SK-N-SH (cell line): ENCODE results near the gene SYNC. TPM values are rescaled to one million over a fixed set of nuclear protein-coding genes. Genes with fewer than 3 reads are reported as not detected.
"Not testable (repeated sequence)": the region's sequence is repeated elsewhere in the genome, so short reads cannot be mapped to it uniquely, and the experiment has no call there.

Experiments
- CTCF ChIA-PET: fragments of 300-600, 350-600 bp; formaldehyde crosslinking; extraction: SDS; loops from one replicate; lab custom pipeline; 2021; lab: Yijun Ruan, JAX
- POLR2A ChIA-PET: fragments of 350-600 bp; sonication (Branson Sonifier 250); formaldehyde crosslinking; extraction: SDS; loops from one replicate; lab custom pipeline; 2020; ENCODE audit warnings: antibody characterized with exemption, inconsistent platforms; lab: Yijun Ruan, JAX
- DNase-seq: peaks from one replicate; pipeline ENCODE4 v3.0.0; 2012
- H2AFZ ChIP-seq: fragments of 200-600 bp; sonication (generic); 2 replicates; pipeline ENCODE4 v1.8.1; 2016; ENCODE audit warnings: antibody characterized with exemption, mild to moderate bottlenecking, low read depth
- H3F3A ChIP-seq: fragments of 200-600 bp; sonication (generic); replicated peaks from 2 replicates; pipeline ENCODE3; 2016; ENCODE audit warnings: antibody characterized with exemption, mild to moderate bottlenecking; ENCODE audit not compliant: insufficient read depth
- H3K27ac ChIP-seq, 2 experiments: fragments of 200-500 bp in 1 of 2; fragments of 200-600 bp in 1 of 2; sonication (Bioruptor generic) in 1 of 2; sonication (generic), shearing (Covaris generic) in 1 of 2; 2 replicates each; pipeline versions ENCODE4 v1.5.1 to v1.6.1; 2014 to 2016; ENCODE audit warnings: low read depth in 2 of 2, inconsistent platforms in 1 of 2, low read length in 1 of 2, mild to moderate bottlenecking in 1 of 2, mixed read lengths in 1 of 2
- H3K27me3 ChIP-seq: fragments of 200-600 bp; sonication (generic), shearing (Covaris generic); 2 replicates; pipeline ENCODE4 v1.6.1; 2016; ENCODE audit warnings: mixed run types; ENCODE audit not compliant: insufficient read depth
- H3K36me3 ChIP-seq, 2 experiments: fragments of 200-500 bp in 1 of 2; fragments of 200-600 bp in 1 of 2; sonication (Bioruptor generic) in 1 of 2; sonication (generic) in 1 of 2; replicated peaks in 1 of 2; 2 replicates each; pipeline versions ENCODE3 to v1.5.1; 2014 to 2016; ENCODE audit warnings: low read length in 1 of 2, mild to moderate bottlenecking in 1 of 2; ENCODE audit not compliant: insufficient read depth in 2 of 2, control insufficient read depth in 1 of 2
- H3K4me1 ChIP-seq, 2 experiments: fragments of 200-500 bp in 1 of 2; fragments of 200-600 bp in 1 of 2; sonication (Bioruptor generic) in 1 of 2; sonication (generic), shearing (Covaris generic) in 1 of 2; 2 replicates each; pipeline versions ENCODE4 v1.5.1 to v1.6.1; 2014 to 2016; ENCODE audit warnings: low read depth in 1 of 2, low read length in 1 of 2, mixed run types in 1 of 2; ENCODE audit not compliant: insufficient read depth in 2 of 2, control insufficient read depth in 1 of 2
- H3K4me2 ChIP-seq: fragments of 200-600 bp; sonication (generic), shearing (Covaris generic); 2 replicates; pipeline ENCODE4 v1.6.1; 2017; ENCODE audit warnings: mixed run types
- H3K4me3 ChIP-seq, 2 experiments: fragments of 200-500 bp in 1 of 2; fragments of 200-600 bp in 1 of 2; sonication (Bioruptor generic) in 1 of 2; sonication (generic), shearing (Covaris generic) in 1 of 2; 2 replicates each; pipeline versions ENCODE4 v1.5.1 to v1.8.1; 2014 to 2016; ENCODE audit warnings: low read depth in 2 of 2, inconsistent platforms in 1 of 2, low read length in 1 of 2, mild to moderate bottlenecking in 1 of 2, mixed read lengths in 1 of 2, moderate library complexity in 1 of 2
- H3K79me2 ChIP-seq: fragments of 200-600 bp; sonication (generic); 2 replicates; pipeline ENCODE4 v1.8.1; 2017; ENCODE audit warnings: mild to moderate bottlenecking; ENCODE audit not compliant: insufficient read depth
- H3K9ac ChIP-seq: fragments of 200-600 bp; sonication (generic); 2 replicates; pipeline ENCODE4 v1.6.1; 2017; ENCODE audit warnings: mixed run types
- H3K9me2 ChIP-seq: fragments of 200-600 bp; sonication (generic); 2 replicates; pipeline ENCODE4 v1.6.1; 2017; ENCODE audit warnings: mixed run types
- H3K9me3 ChIP-seq: fragments of 200-600 bp; sonication (generic); 2 replicates; pipeline ENCODE4 v1.6.1; 2017; ENCODE audit warnings: mixed run types, mild to moderate bottlenecking, moderate library complexity
- H4K20me1 ChIP-seq: fragments of 200-600 bp; sonication (generic); 2 replicates; pipeline ENCODE4 v1.6.1; 2017; ENCODE audit warnings: mild to moderate bottlenecking, mixed run types; ENCODE audit not compliant: insufficient read depth
- CHD2 ChIP-seq: fragments of 150-350 bp; IDR thresholded peaks from 2 replicates; pipeline ENCODE4 v1.6.1; 2018; ENCODE audit warnings: low read length; ENCODE audit not compliant: partially characterized antibody
- EZH2phosphoT487 ChIP-seq: fragments of 200-600 bp; sonication (generic); IDR thresholded peaks from 2 replicates; pipeline ENCODE4 v1.6.1; 2017; ENCODE audit warnings: low read depth, mixed run types, mild to moderate bottlenecking, antibody characterized with exemption, moderate library complexity, borderline replicate concordance
- FOSL2 ChIP-seq: IDR thresholded peaks from 2 replicates; pipeline ENCODE4 v1.4.0; 2012; ENCODE audit warnings: low read depth, mild to moderate bottlenecking, moderate library complexity, borderline replicate concordance
- GATA2 ChIP-seq: sonication (generic); formaldehyde crosslinking; IDR thresholded peaks from 2 replicates; pipeline ENCODE4 v1.5.0; 2020; ENCODE audit warnings: mild to moderate bottlenecking, missing genetic modification reagents
- JUND ChIP-seq: IDR thresholded peaks from 2 replicates; pipeline ENCODE4 v1.4.0; 2012
- NFIC ChIP-seq: IDR thresholded peaks from 2 replicates; pipeline ENCODE4 v1.4.0; 2012; ENCODE audit warnings: borderline replicate concordance
- SIN3A ChIP-seq: IDR thresholded peaks from 2 replicates; pipeline ENCODE4 v1.6.1; 2012; ENCODE audit warnings: low read depth, mild to moderate bottlenecking, low read length, moderate library complexity, borderline replicate concordance
- TEAD4 ChIP-seq: IDR thresholded peaks from 2 replicates; pipeline ENCODE4 v1.4.0; 2012; ENCODE audit warnings: mild to moderate bottlenecking, borderline replicate concordance; ENCODE audit not compliant: insufficient read depth
- WGBS: methylation state at CpG from one replicate; pipeline ENCODE4 v1.1.6; 2017; ENCODE audit warnings: low lambda C conversion rate; 5-methylcytosine and 5-hydroxymethylcytosine counted together
- polyA plus RNA-seq, 3 experiments: library from polyadenylated mRNA; depleted of rRNA; stranded (reverse); fragments of >200 nt; gene quantifications; 2 replicates each; pipeline ENCODE4 v1.2.3, GENCODE V29; 2012
- small RNA-seq, 7 experiments: library from RNA; depleted of rRNA; stranded (forward); fragments of <200 nt; gene quantifications; one replicate each; pipeline ENCODE3, GENCODE V24; 2012
- TF ChIP-seq, protein P1 (sequence below): fragments of 150-350 bp; IDR thresholded peaks from 2 replicates; pipeline ENCODE4 v1.6.1; 2017; ENCODE audit warnings: antibody characterized with exemption, low read length, low read depth, borderline replicate concordance
- TF ChIP-seq, protein P2 (sequence below): IDR thresholded peaks from 2 replicates; pipeline ENCODE4 v1.6.1; 2012; ENCODE audit warnings: mild to moderate bottlenecking, low read depth, low read length, moderate library complexity
- TF ChIP-seq, protein P3 (sequence below): fragments of 150-350 bp; IDR thresholded peaks from 2 replicates; pipeline ENCODE4 v1.6.1; 2016; ENCODE audit warnings: mild to moderate bottlenecking, low read depth, low read length

Gene SYNC
- polyA plus RNA-seq, 1 of the 3 experiments (the other 2 are of a cell fraction): 25.6 TPM

DNA sequence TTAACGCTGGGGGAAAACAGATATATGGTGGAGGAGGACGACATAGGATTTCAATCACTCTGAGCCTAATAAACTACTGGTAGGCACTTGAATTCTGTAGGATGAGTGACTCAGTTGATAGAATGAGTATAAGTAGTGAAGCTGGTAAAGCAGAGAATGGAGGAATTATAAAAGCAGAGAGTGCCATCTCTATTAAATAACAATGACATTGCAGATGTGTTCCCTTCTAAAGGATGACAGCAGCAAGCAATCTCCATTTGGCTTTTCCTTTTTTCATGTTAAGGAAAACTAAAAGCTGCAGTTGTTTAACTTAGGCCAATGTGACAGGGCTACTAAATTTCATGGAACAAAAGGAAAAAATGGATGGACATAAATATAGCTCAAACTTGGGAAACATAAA is 69.7 kb downstream of the SYNC start:
- H3K9me3 ChIP-seq: no peaks in the 10 kb centered on the region
- H3F3A ChIP-seq: no peaks in the 10 kb centered on the region
- no peak overlapping the region for H3K4me2 ChIP-seq
- POLR2A ChIA-PET: interaction anchor here (0.6 kb wide), 1 partner anchor 324 kb away, joined by 6 read pairs; no protein-coding TSS in a partner anchor
- DNase-seq: no peak
- peaks cover 10 to 54% of the 10 kb centered on the region in 2 experiments for H3K36me3 ChIP-seq
- TF ChIP-seq SIN3A: no peak
- no peak for TF ChIP-seq FOSL2
- TF ChIP-seq, protein P1, sequence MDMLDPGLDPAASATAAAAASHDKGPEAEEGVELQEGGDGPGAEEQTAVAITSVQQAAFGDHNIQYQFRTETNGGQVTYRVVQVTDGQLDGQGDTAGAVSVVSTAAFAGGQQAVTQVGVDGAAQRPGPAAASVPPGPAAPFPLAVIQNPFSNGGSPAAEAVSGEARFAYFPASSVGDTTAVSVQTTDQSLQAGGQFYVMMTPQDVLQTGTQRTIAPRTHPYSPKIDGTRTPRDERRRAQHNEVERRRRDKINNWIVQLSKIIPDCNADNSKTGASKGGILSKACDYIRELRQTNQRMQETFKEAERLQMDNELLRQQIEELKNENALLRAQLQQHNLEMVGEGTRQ: no peak
- TF ChIP-seq CHD2: no peak
- no peak for TF ChIP-seq JUND
- TF ChIP-seq, protein P2, sequence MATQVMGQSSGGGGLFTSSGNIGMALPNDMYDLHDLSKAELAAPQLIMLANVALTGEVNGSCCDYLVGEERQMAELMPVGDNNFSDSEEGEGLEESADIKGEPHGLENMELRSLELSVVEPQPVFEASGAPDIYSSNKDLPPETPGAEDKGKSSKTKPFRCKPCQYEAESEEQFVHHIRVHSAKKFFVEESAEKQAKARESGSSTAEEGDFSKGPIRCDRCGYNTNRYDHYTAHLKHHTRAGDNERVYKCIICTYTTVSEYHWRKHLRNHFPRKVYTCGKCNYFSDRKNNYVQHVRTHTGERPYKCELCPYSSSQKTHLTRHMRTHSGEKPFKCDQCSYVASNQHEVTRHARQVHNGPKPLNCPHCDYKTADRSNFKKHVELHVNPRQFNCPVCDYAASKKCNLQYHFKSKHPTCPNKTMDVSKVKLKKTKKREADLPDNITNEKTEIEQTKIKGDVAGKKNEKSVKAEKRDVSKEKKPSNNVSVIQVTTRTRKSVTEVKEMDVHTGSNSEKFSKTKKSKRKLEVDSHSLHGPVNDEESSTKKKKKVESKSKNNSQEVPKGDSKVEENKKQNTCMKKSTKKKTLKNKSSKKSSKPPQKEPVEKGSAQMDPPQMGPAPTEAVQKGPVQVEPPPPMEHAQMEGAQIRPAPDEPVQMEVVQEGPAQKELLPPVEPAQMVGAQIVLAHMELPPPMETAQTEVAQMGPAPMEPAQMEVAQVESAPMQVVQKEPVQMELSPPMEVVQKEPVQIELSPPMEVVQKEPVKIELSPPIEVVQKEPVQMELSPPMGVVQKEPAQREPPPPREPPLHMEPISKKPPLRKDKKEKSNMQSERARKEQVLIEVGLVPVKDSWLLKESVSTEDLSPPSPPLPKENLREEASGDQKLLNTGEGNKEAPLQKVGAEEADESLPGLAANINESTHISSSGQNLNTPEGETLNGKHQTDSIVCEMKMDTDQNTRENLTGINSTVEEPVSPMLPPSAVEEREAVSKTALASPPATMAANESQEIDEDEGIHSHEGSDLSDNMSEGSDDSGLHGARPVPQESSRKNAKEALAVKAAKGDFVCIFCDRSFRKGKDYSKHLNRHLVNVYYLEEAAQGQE: no peak
- no peak for TF ChIP-seq GATA2
- TF ChIP-seq NFIC: no peak
- no peak for TF ChIP-seq TEAD4
- TF ChIP-seq EZH2phosphoT487: no peak
- TF ChIP-seq, protein P3, sequence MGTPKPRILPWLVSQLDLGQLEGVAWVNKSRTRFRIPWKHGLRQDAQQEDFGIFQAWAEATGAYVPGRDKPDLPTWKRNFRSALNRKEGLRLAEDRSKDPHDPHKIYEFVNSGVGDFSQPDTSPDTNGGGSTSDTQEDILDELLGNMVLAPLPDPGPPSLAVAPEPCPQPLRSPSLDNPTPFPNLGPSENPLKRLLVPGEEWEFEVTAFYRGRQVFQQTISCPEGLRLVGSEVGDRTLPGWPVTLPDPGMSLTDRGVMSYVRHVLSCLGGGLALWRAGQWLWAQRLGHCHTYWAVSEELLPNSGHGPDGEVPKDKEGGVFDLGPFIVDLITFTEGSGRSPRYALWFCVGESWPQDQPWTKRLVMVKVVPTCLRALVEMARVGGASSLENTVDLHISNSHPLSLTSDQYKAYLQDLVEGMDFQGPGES: no peak
- TF ChIP-seq, all 33 proteins: peak for 0
- no peaks in the 10 kb centered on the region for H3K4me1 ChIP-seq
- CTCF ChIA-PET: interaction anchor here (1.0 to 1.4 kb wide), 3 partner anchors 8 to 140 kb away, joined by 3 to 5 read pairs (median 5); no protein-coding TSS in a partner anchor
- no peak overlapping the region for H3K9ac ChIP-seq
- no peaks in the 10 kb centered on the region for H3K9me2 ChIP-seq
- no peaks in the 10 kb centered on the region for H3K27me3 ChIP-seq
- H3K27ac ChIP-seq: no peak overlapping the region
- no peak overlapping the region for H3K4me3 ChIP-seq
- WGBS: 95% methylated on average over 2 of the region's 2 CpGs
- peaks cover 41% of the 10 kb centered on the region for H3K79me2 ChIP-seq
- peaks cover 4% of the 10 kb centered on the region; the same call in 1 of the 2 replicates for H4K20me1 ChIP-seq
- H2AFZ ChIP-seq: no peak overlapping the region

DNA sequence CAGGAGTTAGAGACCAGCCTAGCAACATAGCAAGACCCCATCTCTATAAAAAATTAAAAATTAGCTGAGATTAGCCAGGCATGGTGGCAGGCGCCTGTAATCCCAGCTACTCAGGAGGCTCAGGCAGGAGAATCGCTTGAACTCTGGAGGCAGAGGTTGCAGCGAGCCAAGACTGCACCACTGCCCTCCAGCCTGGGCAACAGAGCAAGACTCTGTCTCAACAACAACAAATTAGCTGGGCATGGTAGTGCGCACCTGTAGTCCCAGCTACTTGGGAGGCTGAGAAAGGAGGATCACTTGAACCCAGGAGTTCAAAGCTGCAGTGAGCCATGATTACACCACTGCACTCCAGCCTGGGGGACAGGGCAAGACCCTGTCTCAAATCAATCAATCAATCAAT is 72.4 kb downstream of the SYNC start:
- H3K27ac ChIP-seq, H3K9me3 ChIP-seq, H4K20me1 ChIP-seq, H3K4me2 ChIP-seq, H3F3A ChIP-seq, DNase-seq, H3K27me3 ChIP-seq, H3K9ac ChIP-seq, H2AFZ ChIP-seq, H3K4me3 ChIP-seq, H3K9me2 ChIP-seq, POLR2A ChIA-PET, H3K4me1 ChIP-seq: not testable (repeated sequence)
- Histone ChIP-seq H3K36me3 (peaks cover 17 to 64% of the 10 kb centered on the region in 2 experiments), H3K79me2 (peaks cover 14% of the 10 kb centered on the region; the same call in 1 of the 2 replicates)
- CTCF ChIA-PET: interaction anchor here (1.0 kb wide), 1 partner anchor 14 kb away, joined by 3 read pairs; no protein-coding TSS in a partner anchor
- WGBS: 96% methylated on average over 3 of the region's 4 CpGs

Small RNAs within 50 kb of the gene (small RNA-seq; reads per million reads assigned to genes)
- 0 reads per million in 7 experiments for gene RF00019

Other genes with a start within 250 kb of the SYNC start
- 0.08 and 0.16 TPM in 2 replicates for gene ZBTB8B, start 237.7 kb downstream of the SYNC start, polyA plus RNA-seq (2012; rRNA removed)
- 1.3 and 1.9 TPM in 2 replicates for gene ZBTB8A, start 163.3 kb downstream of the SYNC start, polyA plus RNA-seq (2012; rRNA removed)
- 59.2 and 69.8 TPM in 2 replicates for gene ZBTB8OS, start 52.2 kb downstream of the SYNC start, polyA plus RNA-seq (2012; rRNA removed)
- gene RBBP4, start 51.6 kb downstream of the SYNC start, polyA plus RNA-seq (2012; rRNA removed): 107 and 108 TPM in 2 replicates
- gene YARS1, start 114.6 kb upstream of the SYNC start, polyA plus RNA-seq (2012; rRNA removed): 31.9 and 46.3 TPM in 2 replicates
- gene S100PBP, start 114.9 kb upstream of the SYNC start, polyA plus RNA-seq (2012; rRNA removed): 13.2 and 19.2 TPM in 2 replicates
- gene FNDC5, start 168.1 kb upstream of the SYNC start, polyA plus RNA-seq (2012; rRNA removed): 0.59 and 0.94 TPM in 2 replicates
- gene HPCA, start 183.7 kb upstream of the SYNC start, polyA plus RNA-seq (2012; rRNA removed): not detected in 2 replicates
- gene TMEM54, start 198.6 kb upstream of the SYNC start, polyA plus RNA-seq (2012; rRNA removed): 54.5 and 66.6 TPM in 2 replicates